Measurements from ENCODE around the gene TUBB6.

TUBB6 gene

GRCh38 chr18:12291690-12292089 lies 16.4 kb upstream of the TUBB6 start:
- DNase-seq: no peak

- no peak for DNase-seq
Measured at GRCh38 chr18:12293831-12294230, 14.2 kb upstream of the TUBB6 start.

- DNase-seq: no peak
Measured at GRCh38 chr18:12295389-12296086, 12.5 kb upstream of the TUBB6 start.

GRCh38 chr18:12296087-12296403 lies 12.0 kb upstream of the TUBB6 start:
- DNase-seq: no peak

- DNase-seq: no peak
Measured at GRCh38 chr18:12296457-12296856, 11.6 kb upstream of the TUBB6 start.

- DNase-seq: no peak
Measured at GRCh38 chr18:12299862-12300261, 8.2 kb upstream of the TUBB6 start.

GRCh38 chr18:12301263-12302005 lies 6.6 kb upstream of the TUBB6 start:
- no peak for DNase-seq

- DNase-seq: no peak
Measured at GRCh38 chr18:12302391-12303147, 5.5 kb upstream of the TUBB6 start.

- no peak for DNase-seq
Measured at GRCh38 chr18:12304351-12305210, 3.5 kb upstream of the TUBB6 start.

GRCh38 chr18:12305211-12305610 lies 2.8 kb upstream of the TUBB6 start:
- no peak for DNase-seq

- peak; percentile 50 for DNase-seq
Measured at GRCh38 chr18:12305930-12306629, 2.0 kb upstream of the TUBB6 start.

GRCh38 chr18:12306752-12307700 lies 1.0 kb upstream of the TUBB6 start:
- peak; percentile 69 for DNase-seq

- DNase-seq: peak; percentile 86
Measured at GRCh38 chr18:12308386-12309100, 502 bp downstream of the TUBB6 start.

- no peak for DNase-seq
Measured at GRCh38 chr18:12309683-12310198, 1.7 kb downstream of the TUBB6 start.

- no peak for DNase-seq
Measured at GRCh38 chr18:12310762-12311161, 2.7 kb downstream of the TUBB6 start.

GRCh38 chr18:12312976-12313375 lies 4.9 kb downstream of the TUBB6 start:
- DNase-seq: no peak

- DNase-seq: no peak
Measured at GRCh38 chr18:12313530-12314245, 5.6 kb downstream of the TUBB6 start.

GRCh38 chr18:12314591-12315305 lies 6.7 kb downstream of the TUBB6 start:
- DNase-seq: no peak

GRCh38 chr18:12315490-12315889 lies 7.4 kb downstream of the TUBB6 start:
- DNase-seq: no peak

Data from retina (tissue), 1 donor.